ENCODE measurements around the gene CCDC91. TPM values are rescaled to one million over a fixed set of nuclear protein-coding genes. Genes with fewer than 3 reads are reported as not detected.

The CCDC91 gene
- total and polyA plus RNA-seq, 9 of the 15 experiments (the other 6 are each of a cell fraction or from before 2014, with no cell fraction given): 10.1 to 31.1 (median 26.3) TPM

DNA sequence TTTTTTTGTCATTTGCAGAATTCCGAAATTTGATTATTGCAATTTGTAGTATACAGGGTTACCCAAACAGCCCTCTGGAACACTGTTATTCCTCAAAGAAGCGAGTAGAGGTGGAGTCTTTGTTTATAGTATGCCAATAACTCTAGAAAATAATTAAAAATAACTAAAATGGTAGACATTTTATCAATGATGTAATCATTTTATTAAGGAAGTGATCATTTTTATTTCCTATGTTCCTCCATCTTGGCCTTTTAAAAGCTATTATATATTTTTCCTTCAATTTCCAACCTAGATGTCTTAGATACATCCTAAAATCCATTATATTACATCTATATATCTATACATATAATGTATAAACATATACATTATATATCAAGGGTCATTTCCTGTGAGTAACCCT, 106.0 kb downstream of the CCDC91 start:
- Histone ChIP-seq H3K36me3 (ENCODE audit: control insufficient read depth, insufficient read depth, low read length) (no peaks in the 10 kb centered on the region), H3K27ac (ENCODE audit: extremely low read depth, low read depth, low read length) (no peak overlapping the region), H3K4me1 (replicated peaks in 1 of 2; ENCODE audit: control insufficient read depth in 2 of 2, insufficient read depth in 2 of 2, low read length in 2 of 2) (no peaks in the 10 kb centered on the region), H4K20me1 (replicated peaks; ENCODE audit: control insufficient read depth, insufficient read depth, low read length) (no peaks in the 10 kb centered on the region), H3K9ac (ENCODE audit: insufficient read depth in 1 of 2, low read depth in 2 of 2, low read length in 2 of 2) (no peak overlapping the region), H3K27me3 (ENCODE audit: control insufficient read depth in 2 of 2, insufficient read depth in 2 of 2, low read length in 2 of 2) (no peaks in the 10 kb centered on the region), H3K9me3 (replicated peaks; ENCODE audit: control insufficient read depth, insufficient read depth, low read depth, low read length) (peaks cover 1% of the 10 kb centered on the region; the same call in 1 of the 2 replicates), H3K4me3 (no peak overlapping the region), H3K79me2 (ENCODE audit: control insufficient read depth, insufficient read depth, low read length) (peaks cover 2% of the 10 kb centered on the region; the same call in 1 of the 3 replicates), H3K4me2 (ENCODE audit: insufficient read depth, low read length) (no peak overlapping the region), H2AFZ (ENCODE audit: low read depth, low read length) (no peak overlapping the region), H3K9me1 (ENCODE audit: control insufficient read depth, insufficient read depth, low read length) (no peaks in the 10 kb centered on the region)
- in situ Hi-C loops (cut with MboI) (no loop called here), intact Hi-C loops (cut with micrococcal nuclease) (no loop called here)
- ChIA-PET CTCF (ENCODE audit: low intra/inter-chr PET ratio) (no interaction called here), POLR2A (no interaction called here)
- DNase-seq (ENCODE audit: extremely low read depth in 1 of 4, low spot score in 3 of 4): no peak
- no TSS peak for BruUV-seq (replicated peaks)
- WGBS (ENCODE audit: insufficient coverage, low coverage, missing lambda C conversion rate): 96% methylated on average over 2 of the region's 2 CpGs
- no peak for ATAC-seq
- TF ChIP-seq HNRNPH1 (optimal IDR thresholded peaks at IDR 0.05; ENCODE audit: low read depth, low read length): no peak
- no peak for TF ChIP-seq ZNF764 (CRISPR knock-in tag; IDR thresholded peaks at IDR 0.05; ENCODE audit: low read depth)
- TF ChIP-seq, protein P1, sequence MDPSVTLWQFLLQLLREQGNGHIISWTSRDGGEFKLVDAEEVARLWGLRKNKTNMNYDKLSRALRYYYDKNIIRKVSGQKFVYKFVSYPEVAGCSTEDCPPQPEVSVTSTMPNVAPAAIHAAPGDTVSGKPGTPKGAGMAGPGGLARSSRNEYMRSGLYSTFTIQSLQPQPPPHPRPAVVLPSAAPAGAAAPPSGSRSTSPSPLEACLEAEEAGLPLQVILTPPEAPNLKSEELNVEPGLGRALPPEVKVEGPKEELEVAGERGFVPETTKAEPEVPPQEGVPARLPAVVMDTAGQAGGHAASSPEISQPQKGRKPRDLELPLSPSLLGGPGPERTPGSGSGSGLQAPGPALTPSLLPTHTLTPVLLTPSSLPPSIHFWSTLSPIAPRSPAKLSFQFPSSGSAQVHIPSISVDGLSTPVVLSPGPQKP (CRISPR knock-in tag; IDR thresholded peaks at IDR 0.05): no peak
- no peak for TF ChIP-seq ZNF639 (CRISPR knock-in tag; conservative IDR thresholded peaks at IDR 0.05 in 1 of 2, IDR thresholded peaks at IDR 0.05 in 1 of 2)
- no peak for TF ChIP-seq ILF3 (IDR thresholded peaks at IDR 0.05; ENCODE audit: borderline replicate concordance)
- TF ChIP-seq ZNF398 (CRISPR knock-in tag; IDR thresholded peaks at IDR 0.05): no peak
- no peak for TF ChIP-seq ZNF354B (CRISPR knock-in tag; IDR thresholded peaks at IDR 0.05)
- FAIRE-seq: no peak
